Ovary (tissue), 9 donors: ENCODE measurements around the gene DCTD. TPM values are rescaled to one million over a fixed set of nuclear protein-coding genes. Genes with fewer than 3 reads are reported as not detected.

Experiments
- DNase-seq, 5 donors: peaks; one replicate each; pipeline ENCODE4 v3.0.0-alpha.2; 2019 to 2020
- H3K27ac ChIP-seq, 2 donors: fragments of 200-600 bp; one replicate each; pipeline versions ENCODE4 v1.5.1 to v1.8.0; 2019 to 2022
- H3K27me3 ChIP-seq: fragments of 200-600 bp; one replicate; pipeline ENCODE4 v1.8.0; 2022
- H3K36me3 ChIP-seq: fragments of 200-600 bp; sonication (generic); one replicate; pipeline ENCODE4 v1.5.1; 2019
- H3K4me1 ChIP-seq: one replicate; pipeline ENCODE4 v1.8.1; 2013; ENCODE audit warnings: mild to moderate bottlenecking, moderate library complexity; ENCODE audit not compliant: insufficient read depth
- H3K4me3 ChIP-seq: fragments of 200-600 bp; sonication (generic); one replicate; pipeline ENCODE4 v1.5.1; 2017
- H3K9me3 ChIP-seq, 2 donors: fragments of 200-600 bp in 1 of 2; sonication (generic) in 1 of 2; one replicate each; pipeline versions ENCODE4 v1.5.1 to v1.8.1; 2013 to 2019; ENCODE audit warnings: mild to moderate bottlenecking in 1 of 2, moderate library complexity in 1 of 2
- CTCF ChIP-seq, 3 donors: fragments of 450-650 bp in 2 of 3; fragments of 200-600 bp in 1 of 3; IDR thresholded peaks; one replicate each; pipeline versions ENCODE4 v1.5.1 to v1.8.0; 2016 to 2022; ENCODE audit warnings: antibody characterized with exemption in 3 of 3, mild to moderate bottlenecking in 1 of 3
- EP300 ChIP-seq: sonication (generic); formaldehyde crosslinking; IDR thresholded peaks from one replicate; pipeline ENCODE4 v1.6.1; 2017; ENCODE audit warnings: antibody characterized with exemption
- POLR2A ChIP-seq: fragments of 450-650 bp; IDR thresholded peaks from one replicate; pipeline ENCODE4 v1.6.1; 2017; ENCODE audit warnings: antibody characterized with exemption, mild to moderate bottlenecking, moderate library complexity
- WGBS, 3 donors: extraction: QIAGEN DNeasy Blood & Tissue Kit in 1 of 3; methylation state at CpG; one replicate each; pipeline versions ENCODE4 v1.1.5 to v1.1.7; 2013 to 2017; 5-methylcytosine and 5-hydroxymethylcytosine counted together
- intact Hi-C, 4 donors: fragments of 100-400 bp; cut with DNase I; formaldehyde crosslinking; loops; one replicate each; pipeline versions ENCODE4 v1.11.0 to v1.15.1; 2022 to 2023
- polyA plus RNA-seq, 2 donors: library from polyadenylated mRNA; stranded (reverse); fragments of 200-250 nt in 1 of 2; fragments of 350-450 nt in 1 of 2; fragmentation: Illumina TruSeq in 1 of 2; extraction: RNeasy Lipid Tissue Mini Kit (QIAGEN cat#74804) in 1 of 2; gene quantifications; one replicate each; pipeline ENCODE4 v1.2.3, GENCODE V29; 2013 to 2014
- total RNA-seq, 7 donors: library from RNA; depleted of rRNA in 2 of 7; stranded (reverse); fragments of >200 nt in 2 of 7; fragmentation: NEBNext Ultra II Directional in 3 of 7; extraction: Animal tissue kit (Norgen Biotek cat#: 25700) in 3 of 7; gene quantifications; one replicate each; pipeline versions ENCODE4 v1.1.0 to v1.2.4, GENCODE V29; 2016 to 2023
- donor health status: DM: no; HTN: no; CAD: no; lungs with moderate emphysema.
- donor health status: DM: no; HTN: no; CAD: no.
- donor health status: Bipolar disorder and iron deficiency.
- donor health status: DM: yes; HTN: yes; CAD: no.
- donor health status: DM: no; HTN: no; CAD: no.
- donor health status: DM: yes; HTN: yes; CAD: no.

DCTD gene
- total and polyA plus RNA-seq, 9 donors: 34.1 to 272 (median 91.6) TPM

GRCh38 chr4:182896421-182896820 lies 20.8 kb downstream of the DCTD start:
- Histone ChIP-seq H3K9me3 (no peaks in the 10 kb centered on the region), H3K36me3 (no peaks in the 10 kb centered on the region), H3K4me3 (no peak overlapping the region), H3K27ac (no peak overlapping the region), H3K4me1 (peaks cover 1% of the 10 kb centered on the region), H3K27me3 (no peaks in the 10 kb centered on the region)
- intact Hi-C loops: no loop called here
- 88 to 95% (median 95%) methylated on average over 8 of the region's 8 CpGs for WGBS, 3 donors
- TF ChIP-seq POLR2A (no peak), EP300 (no peak), CTCF (IDR thresholded peaks at IDR 0.05) (no peak)
- no peak for DNase-seq

- Histone ChIP-seq H3K27ac (no peak overlapping the region), H3K4me1 (peaks cover 1% of the 10 kb centered on the region), H3K9me3 (no peaks in the 10 kb centered on the region), H3K36me3 (no peaks in the 10 kb centered on the region), H3K4me3 (no peak overlapping the region), H3K27me3 (no peaks in the 10 kb centered on the region)
- 93 to 97% (median 95%) methylated on average over 12 of the region's 12 CpGs for WGBS, 3 donors
- TF ChIP-seq POLR2A (no peak), EP300 (no peak), CTCF (IDR thresholded peaks at IDR 0.05) (no peak)
- DNase-seq: no peak
- intact Hi-C loops: no loop called here
Observed at GRCh38 chr4:182895791-182896292, 21.3 kb downstream of the DCTD start.

- Histone ChIP-seq H3K36me3 (no peaks in the 10 kb centered on the region), H3K27me3 (no peaks in the 10 kb centered on the region), H3K27ac (no peak overlapping the region), H3K9me3 (no peaks in the 10 kb centered on the region), H3K4me3 (no peak overlapping the region), H3K4me1 (peaks cover 1% of the 10 kb centered on the region)
- no peak for DNase-seq
- TF ChIP-seq CTCF (IDR thresholded peaks at IDR 0.05) (no peak), EP300 (no peak), POLR2A (no peak)
- intact Hi-C loops: no loop called here
- 86 to 91% (median 87%) methylated on average over 18 of the region's 18 CpGs for WGBS, 3 donors
Observed at GRCh38 chr4:182894681-182895275, 22.4 kb downstream of the DCTD start.

GRCh38 chr4:182893474-182894080 lies 23.6 kb downstream of the DCTD start:
- peaks cover 1% of the 10 kb centered on the region for H3K4me1 ChIP-seq
- no peak for TF ChIP-seq CTCF (IDR thresholded peaks at IDR 0.05)
- no peak for TF ChIP-seq POLR2A
- TF ChIP-seq EP300: no peak

More at GRCh38 chr4:182893474-182894080, 23.6 kb downstream of the DCTD start:
- no peak overlapping the region for H3K27ac ChIP-seq
- DNase-seq: no peak
- H3K4me3 ChIP-seq: no peak overlapping the region
- no peaks in the 10 kb centered on the region for H3K9me3 ChIP-seq
- 90 to 92% (median 92%) methylated on average over 15 to 19 of the region's 19 CpGs for WGBS, 3 donors
- intact Hi-C loops: no loop called here
- no peaks in the 10 kb centered on the region for H3K27me3 ChIP-seq
- no peaks in the 10 kb centered on the region for H3K36me3 ChIP-seq
